ENCODE data around the gene POLN.
A peak's percentile ranks its signal among the peaks of the same experiment; 100 is the strongest.
"Not testable (repeated sequence)": the region's sequence is repeated elsewhere in the genome, so short reads cannot be mapped to it uniquely, and the experiment has no call there.

POLN gene

DNA sequence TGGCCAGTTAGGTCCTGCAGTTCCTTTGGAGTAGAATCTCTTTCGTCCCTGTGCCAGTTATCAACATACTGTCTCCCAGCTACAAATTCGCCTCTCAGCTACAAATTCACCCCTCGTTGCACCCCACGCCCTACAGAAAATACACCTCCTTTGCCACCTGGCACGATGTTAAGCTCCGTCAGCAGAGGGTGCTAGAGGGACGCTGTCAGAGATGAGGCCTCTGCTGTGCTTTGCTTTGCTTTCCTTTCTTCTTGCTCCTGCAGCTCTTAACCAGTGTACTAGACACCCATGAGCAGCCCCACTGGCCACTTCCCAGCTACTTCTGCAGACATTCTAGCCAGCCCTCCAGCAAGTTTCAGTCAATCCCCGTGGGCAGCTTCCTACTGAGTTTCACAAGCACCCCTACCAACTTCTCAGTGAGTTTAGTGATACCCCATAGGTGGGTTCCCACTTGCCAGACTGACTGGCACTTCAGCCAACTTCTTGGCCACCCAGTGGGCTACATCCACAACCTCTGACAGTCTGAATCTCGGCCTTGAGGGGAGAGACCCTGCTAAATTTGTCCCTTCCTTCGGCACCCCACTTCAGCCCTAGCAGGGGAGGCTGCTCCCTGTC is 21.8 kb downstream of the POLN start:
- DNase-seq (ENCODE audit: low read depth, low spot score): peak; percentile 47

- DNase-seq (ENCODE audit: low read depth, low spot score): no peak
Observed at GRCh38 chr4:2219233-2219760, 22.6 kb downstream of the POLN start.

GRCh38 chr4:2218436-2218835 is 23.5 kb downstream of the POLN start:
- DNase-seq (ENCODE audit: low read depth, low spot score): no peak

DNA sequence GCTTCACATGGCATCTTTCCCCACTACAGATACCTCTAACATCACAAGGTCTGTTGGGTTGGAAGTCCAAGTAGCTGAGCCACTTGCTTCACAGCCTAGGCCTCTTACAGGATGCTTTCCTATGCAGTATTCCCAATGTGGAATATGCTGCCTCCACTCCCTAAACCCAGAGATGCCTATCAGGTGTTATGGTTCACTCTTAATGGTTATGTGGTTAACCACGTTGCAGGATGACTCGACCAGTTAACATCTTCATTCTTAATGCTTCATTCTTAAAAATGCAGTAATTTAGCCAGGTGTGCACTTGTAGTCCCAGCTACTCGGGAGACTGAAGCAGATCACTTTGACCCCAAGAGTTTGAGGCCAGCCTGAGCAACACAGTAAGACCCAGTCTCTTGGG is 24.2 kb downstream of the POLN start:
- DNase-seq (ENCODE audit: low read depth, low spot score): no peak

DNA sequence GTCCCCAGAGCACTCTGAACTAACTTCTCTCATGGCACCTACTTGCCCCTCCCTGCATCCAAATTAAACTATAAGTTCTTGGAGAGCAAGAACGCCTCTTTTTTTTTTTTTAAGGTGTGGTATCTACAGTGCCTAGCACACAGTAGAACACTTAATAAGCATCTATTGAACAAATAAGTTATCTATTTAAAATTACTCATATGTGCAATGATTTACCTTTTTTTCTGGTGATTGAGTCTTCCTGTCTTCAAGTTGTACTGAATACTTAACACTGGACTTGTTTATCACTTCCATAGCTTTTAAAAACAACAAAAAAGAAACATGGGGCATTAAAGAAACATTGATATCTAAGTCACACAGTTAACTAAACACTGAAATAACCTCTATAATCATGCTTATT is 29.1 kb downstream of the POLN start:
- DNase-seq (ENCODE audit: low read depth, low spot score): no peak

DNA sequence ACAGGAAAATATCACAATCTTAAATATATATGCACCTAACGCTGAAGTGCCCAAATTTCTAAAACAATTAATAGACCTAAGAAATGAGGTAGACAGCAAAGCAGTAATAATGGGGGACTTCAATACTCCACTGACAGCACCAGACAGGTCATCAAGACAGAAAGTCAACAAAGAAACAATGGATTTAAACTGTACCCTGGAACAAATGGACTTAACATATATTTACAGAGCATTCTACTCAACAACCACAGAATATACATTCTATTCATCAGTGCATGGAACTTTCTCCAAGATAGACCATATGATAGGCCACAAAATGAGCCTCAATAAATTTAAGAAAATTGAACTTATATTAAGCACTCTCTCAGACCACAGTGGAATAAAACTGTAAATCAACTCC is 39.1 kb downstream of the POLN start:
- DNase-seq (ENCODE audit: low read depth, low spot score): not testable (repeated sequence)

- no peak for DNase-seq (ENCODE audit: low read depth, low spot score)
Observed at GRCh38 chr4:2194496-2194895, 47.4 kb downstream of the POLN start.

GRCh38 chr4:2193326-2193725 is 48.6 kb downstream of the POLN start:
- DNase-seq (ENCODE audit: low read depth, low spot score): no peak

DNA sequence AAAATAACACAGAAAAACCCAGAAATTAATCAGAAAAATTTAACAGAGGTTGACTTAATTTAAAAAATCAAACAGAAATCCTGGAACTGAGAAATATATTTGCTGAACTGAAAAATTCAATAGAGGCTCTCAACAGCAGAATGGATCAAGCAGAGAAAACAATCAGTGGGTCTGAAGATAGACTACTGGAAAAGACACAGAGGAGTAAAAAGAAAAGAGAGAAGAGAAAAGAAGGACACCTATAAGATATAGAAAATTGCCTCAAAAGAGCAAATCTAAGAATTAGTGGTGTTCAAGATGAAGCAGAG is 55.1 kb downstream of the POLN start:
- no peak for DNase-seq (ENCODE audit: low read depth, low spot score)

DNA sequence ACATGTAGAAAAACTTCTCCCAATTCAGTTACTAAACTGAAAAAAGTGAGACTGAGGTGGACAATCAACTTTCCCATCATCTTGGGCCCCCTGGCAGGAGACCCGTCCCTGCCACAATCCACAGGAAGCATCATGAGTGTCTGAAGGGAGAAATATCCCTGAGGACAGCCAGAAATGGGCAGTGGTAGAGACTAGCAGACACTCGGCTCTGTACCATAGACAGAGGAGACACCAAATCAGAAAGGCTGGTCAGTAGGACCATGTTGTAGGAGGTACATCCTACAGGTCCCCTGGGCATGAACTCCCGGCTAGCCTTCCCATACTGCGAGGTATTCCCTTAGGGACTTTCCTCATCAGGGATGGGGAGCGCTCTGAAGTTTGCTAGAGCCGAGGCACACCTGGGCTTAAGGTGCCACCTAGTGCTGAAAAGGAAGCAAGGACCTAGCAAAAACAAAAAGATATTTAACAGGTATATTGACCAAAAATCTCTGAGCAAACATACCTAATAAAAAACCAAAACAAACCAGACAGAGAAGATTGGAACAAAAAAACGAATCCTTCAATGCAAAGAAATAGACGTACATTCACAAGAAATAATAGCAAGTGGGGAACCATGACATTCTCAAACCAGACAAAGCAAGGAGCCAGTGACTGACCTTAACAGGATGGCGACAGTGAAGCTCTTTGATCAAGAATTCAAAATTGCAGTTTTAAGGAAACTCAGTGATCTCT is 55.6 kb downstream of the POLN start:
- DNase-seq (ENCODE audit: low read depth, low spot score): no peak

DNA sequence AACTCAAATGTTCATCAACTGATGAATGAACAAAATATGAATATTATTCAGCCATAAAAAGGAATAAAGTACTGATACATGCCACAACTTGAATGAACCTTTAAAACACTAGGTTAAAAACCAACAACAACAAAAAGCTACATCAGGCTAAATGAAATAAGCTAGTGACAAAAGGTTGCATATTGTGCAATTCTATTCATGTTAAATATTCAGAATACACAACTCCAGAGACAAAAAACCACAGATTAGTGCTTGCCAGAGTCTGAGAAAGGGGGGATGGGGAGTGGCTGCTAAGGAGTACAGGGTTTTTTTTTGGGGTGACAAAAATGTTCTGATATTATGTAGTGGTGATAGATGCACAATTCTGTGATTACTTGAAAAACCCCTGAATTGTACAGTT is 58.5 kb downstream of the POLN start:
- DNase-seq (ENCODE audit: low read depth, low spot score): no peak

GRCh38 chr4:2182994-2183393 is 58.9 kb downstream of the POLN start:
- DNase-seq (ENCODE audit: low read depth, low spot score): no peak

DNA sequence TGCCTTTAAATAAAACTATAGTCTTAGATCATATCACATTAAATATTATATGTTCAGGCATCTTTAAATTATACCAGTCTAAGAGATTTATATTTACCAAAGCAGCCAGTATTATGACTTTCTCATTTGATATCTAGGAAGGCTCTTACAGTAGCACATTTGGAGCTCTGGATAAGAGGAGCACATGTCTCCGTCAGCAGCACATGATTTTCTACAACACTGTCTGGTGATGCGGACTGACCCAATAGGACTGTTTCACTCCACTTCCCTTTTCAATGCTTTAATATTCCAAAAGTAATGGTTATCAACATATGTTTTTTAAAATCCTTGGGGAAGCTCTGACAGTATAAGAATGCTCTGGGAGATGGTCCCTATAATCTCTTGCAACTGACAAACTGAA is 61.5 kb downstream of the POLN start:
- no peak for DNase-seq (ENCODE audit: low read depth, low spot score)

DNA sequence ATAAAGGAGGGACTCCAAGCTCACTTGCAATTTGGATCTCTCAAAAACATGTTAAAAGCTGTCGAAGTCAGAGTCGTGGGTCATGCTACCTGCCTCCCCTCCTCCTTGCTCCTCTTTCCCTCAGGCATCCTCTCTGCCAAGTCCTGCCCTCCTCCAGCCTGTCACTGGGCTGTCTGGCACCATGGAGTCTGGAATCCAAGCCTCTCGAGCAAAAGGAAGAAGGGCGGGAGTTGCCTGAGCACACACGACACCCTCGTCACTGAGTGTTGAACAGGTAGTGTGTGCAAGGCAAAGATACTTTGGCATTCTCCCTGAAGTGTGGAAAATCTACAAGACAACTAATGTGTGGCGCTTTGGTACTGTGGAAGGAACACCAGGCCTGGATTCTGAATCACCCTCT is 62.2 kb downstream of the POLN start:
- DNase-seq (ENCODE audit: low read depth, low spot score): no peak

DNA sequence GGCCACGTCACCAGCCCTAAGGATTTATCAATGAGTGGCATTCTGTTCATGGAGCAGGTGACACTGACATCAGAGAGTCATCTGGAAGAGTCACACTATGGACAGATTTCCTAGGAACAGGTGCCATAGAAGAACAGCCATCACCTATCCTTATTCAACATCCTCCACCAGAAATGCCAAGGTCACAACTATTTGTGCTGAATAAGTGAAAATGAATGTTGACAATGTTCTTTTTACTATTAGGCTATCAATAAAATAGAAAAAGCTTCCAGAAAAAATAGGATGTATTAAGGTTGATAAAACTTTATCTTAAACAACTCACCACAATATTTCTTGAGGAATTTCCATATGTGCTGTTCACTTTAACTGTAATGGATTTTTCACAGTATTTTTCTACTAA is 62.9 kb downstream of the POLN start:
- no peak for DNase-seq (ENCODE audit: low read depth, low spot score)

GRCh38 chr4:2177443-2178093 is 64.4 kb downstream of the POLN start:
- no peak for DNase-seq (ENCODE audit: low read depth, low spot score)

DNA sequence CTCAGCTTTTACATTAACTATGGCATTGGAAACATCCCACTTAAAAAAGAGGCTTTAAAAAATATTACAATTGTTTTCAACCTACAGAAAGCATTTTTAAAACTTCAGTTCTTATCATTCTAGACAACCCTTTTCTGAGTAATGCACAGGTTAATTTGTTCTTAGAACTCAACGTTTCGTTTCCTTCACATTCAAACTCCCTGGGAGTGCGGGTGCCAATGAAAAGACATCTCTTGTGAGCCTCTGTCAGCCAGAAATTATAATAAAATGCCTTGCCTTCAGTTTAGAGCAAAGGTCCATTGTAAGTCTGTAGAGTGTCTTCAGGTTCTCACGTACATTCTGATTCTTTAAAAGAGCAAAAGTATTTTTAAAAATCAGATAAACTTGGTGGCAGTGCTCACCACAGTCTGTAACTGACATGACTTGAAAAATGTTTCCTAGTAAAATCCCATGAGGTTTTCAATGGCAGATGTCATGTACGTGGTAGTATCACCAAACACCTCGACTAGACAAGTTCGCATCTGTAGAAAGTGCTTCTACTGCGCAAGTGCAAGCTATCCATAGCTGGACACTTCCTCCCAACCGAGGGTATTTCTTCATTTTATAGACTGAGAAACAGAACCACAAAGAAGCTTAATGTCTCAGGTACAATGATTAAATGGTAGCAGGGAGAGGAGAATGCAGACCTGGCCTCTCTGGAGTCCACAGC is 65.8 kb downstream of the POLN start:
- no peak for DNase-seq (ENCODE audit: low read depth, low spot score)

- no peak for DNase-seq (ENCODE audit: low read depth, low spot score)
Observed at GRCh38 chr4:2174061-2174460, 67.9 kb downstream of the POLN start.

DNA sequence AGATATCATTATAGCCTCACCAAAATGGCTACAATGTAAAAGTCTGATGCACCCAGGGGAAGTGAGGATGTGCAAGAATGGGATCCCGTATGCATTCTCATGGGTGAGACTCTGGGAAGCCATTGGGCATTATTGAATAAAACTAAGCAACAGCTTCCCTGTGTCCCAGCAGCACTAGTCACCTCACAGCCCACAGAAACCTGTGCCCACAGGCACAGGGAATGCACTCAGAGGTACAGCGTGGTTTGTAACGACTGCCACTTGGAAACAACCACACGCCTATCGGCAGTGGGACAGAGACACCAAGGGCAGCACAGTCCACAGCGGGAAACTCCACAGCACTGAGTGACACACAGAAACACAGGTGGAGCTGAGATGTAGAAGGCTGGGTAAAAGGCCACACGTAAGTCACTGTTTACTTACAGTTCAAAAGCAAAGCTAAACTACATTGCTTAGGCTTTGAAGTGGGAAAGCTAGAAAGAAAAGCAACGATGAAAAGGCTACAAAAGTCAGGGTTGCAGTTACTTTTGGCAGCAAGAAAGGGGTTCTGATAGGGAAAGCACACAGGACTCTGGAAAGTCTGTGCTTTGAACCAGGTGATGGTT is 69.2 kb downstream of the POLN start:
- no peak for DNase-seq (ENCODE audit: low read depth, low spot score)

DNA sequence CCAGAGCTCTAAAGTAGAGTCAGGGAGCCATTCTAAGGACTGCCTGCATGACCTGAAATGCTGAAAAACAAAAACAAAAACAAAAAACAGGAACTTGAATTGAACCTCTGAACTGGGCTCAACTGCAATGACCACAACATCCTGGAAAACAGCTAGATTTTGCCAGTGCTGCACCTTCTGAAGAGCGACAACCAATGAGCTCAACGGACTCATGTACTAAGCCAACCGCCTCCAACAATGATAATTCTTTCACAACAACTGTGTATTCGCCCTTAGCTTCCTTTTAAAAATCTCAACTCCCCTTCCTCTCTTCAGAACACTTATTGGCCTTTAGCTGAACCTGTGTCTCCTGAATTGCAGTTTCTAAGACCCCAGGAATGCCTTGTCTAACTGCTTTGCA is 69.8 kb downstream of the POLN start:
- DNase-seq (ENCODE audit: low read depth, low spot score): no peak

DNA sequence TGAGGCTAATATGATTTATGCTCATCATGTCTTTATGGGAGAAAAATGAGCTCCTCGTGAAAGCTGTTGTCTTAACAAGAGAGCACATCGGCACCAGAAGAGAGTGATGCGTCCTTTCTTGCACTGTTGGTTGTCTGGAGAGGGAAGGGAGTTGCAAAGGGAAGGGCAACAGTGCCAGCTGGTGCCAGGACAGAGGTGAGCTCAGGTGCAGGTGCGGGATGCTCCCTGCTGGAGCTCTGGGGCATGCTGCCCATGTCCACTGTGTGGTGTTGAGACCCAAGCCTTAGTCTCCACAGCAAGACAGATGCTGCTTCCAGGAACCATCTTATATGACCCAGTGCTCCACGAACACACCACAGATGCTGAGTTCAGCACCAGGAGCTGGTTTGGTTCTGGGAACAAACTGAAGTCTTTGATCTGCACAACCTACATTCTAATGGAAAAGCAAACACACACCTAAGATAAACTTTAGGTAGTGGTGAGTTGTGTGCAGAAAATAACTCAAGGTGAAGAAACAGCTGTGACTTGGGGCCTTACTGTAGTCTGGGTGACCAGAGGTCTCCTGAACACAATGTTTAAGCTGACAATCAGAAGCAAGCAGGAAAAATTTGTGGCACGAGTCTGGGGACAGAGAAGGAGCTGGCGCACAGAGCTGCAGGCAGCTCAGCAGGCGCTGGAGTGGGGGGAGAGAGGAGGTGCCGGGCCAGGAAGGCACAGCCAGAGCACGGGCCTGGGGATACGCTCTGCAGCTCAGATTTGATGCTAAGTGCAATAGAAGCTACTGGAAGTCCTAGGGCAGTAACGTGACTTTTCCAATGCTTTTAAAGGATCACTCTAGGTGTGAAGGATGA is 73.2 kb downstream of the POLN start:
- DNase-seq (ENCODE audit: low read depth, low spot score): no peak

Data from activated CD4-positive, CD25-positive, alpha-beta regulatory T cell treated with anti-CD3 and anti-CD28 coated beads, Interleukin-2, amount 50 U/mL, for 16 hours (primary cell).